Vagina (tissue), 2 donors: ENCODE measurements around the gene SETD1A. TPM values are rescaled to one million over a fixed set of nuclear protein-coding genes. Genes with fewer than 3 reads are reported as not detected.

Experiments
- DNase-seq, 2 donors: peaks; one replicate each; pipeline ENCODE4 v3.0.0-alpha.2; 2017; ENCODE audit errors: extremely low spot score in 2 of 2
- H3K27ac ChIP-seq: fragments of 200-600 bp; sonication (generic); one replicate; pipeline ENCODE4 v1.5.1; 2019
- H3K27me3 ChIP-seq: fragments of 200-600 bp; sonication (generic); one replicate; pipeline ENCODE4 v1.5.1; 2019
- H3K36me3 ChIP-seq, 2 donors: fragments of 200-600 bp; sonication (generic); one replicate each; pipeline ENCODE4 v1.5.1; 2017 to 2019
- H3K4me1 ChIP-seq: fragments of 200-600 bp; sonication (generic); one replicate; pipeline ENCODE4 v1.5.1; 2019
- H3K4me3 ChIP-seq, 2 donors: fragments of 200-600 bp; sonication (generic); 1 replicate in 1 of 2; 2 replicates in 1 of 2; pipeline ENCODE4 v1.5.1; 2016 to 2019
- H3K9me3 ChIP-seq: fragments of 200-600 bp; sonication (generic); one replicate; pipeline ENCODE4 v1.5.1; 2019
- CTCF ChIP-seq, 3 experiments: fragments of 450-650 bp in 2 of 3; fragments of 200-600 bp in 1 of 3; sonication (generic) in 1 of 3; IDR thresholded peaks; one replicate each; pipeline ENCODE4 v1.5.1; 2017 to 2019; ENCODE audit warnings: antibody characterized with exemption in 3 of 3, mild to moderate bottlenecking in 2 of 3, moderate library complexity in 2 of 3
- POLR2A ChIP-seq, 2 donors: fragments of 450-650 bp; IDR thresholded peaks; one replicate each; pipeline ENCODE4 v1.6.1; 2017; ENCODE audit warnings: antibody characterized with exemption in 2 of 2, mild to moderate bottlenecking in 2 of 2, moderate library complexity in 2 of 2
- POLR2AphosphoS5 ChIP-seq, 2 donors: sonication (generic); formaldehyde crosslinking; IDR thresholded peaks; one replicate each; pipeline ENCODE4 v1.9.0; 2017; ENCODE audit warnings: antibody characterized with exemption in 2 of 2, mild to moderate bottlenecking in 2 of 2, low read depth in 1 of 2; ENCODE audit not compliant: insufficient read depth in 1 of 2
- intact Hi-C: fragments of 100-400 bp; cut with DNase I; formaldehyde crosslinking; loops from one replicate; pipeline ENCODE4 v1.15.1; 2023
- total RNA-seq: library from RNA; depleted of rRNA; stranded (reverse); fragments of >200 nt; gene quantifications from one replicate; pipeline ENCODE4 v1.2.3, GENCODE V29; 2016

SETD1A gene
- total RNA-seq, 1 donor from 2014 or later, result 10.6 TPM

- intact Hi-C loops, result loop anchor here (5.0 kb wide), 1 partner anchor 81 kb away; no protein-coding TSS in a partner anchor
- peaks cover 38% of the 10 kb centered on the region for H3K4me1 ChIP-seq
- no peak for DNase-seq
Measured at GRCh38 chr16:30923554-30924075, 33.9 kb upstream of the SETD1A start, which contains the start of gene FBXL19. Gene FBXL19, plus strand, starts transcription at chr16:30923572. Its CDS starts 2,183 bp downstream, at chr16:30925755.

DNA sequence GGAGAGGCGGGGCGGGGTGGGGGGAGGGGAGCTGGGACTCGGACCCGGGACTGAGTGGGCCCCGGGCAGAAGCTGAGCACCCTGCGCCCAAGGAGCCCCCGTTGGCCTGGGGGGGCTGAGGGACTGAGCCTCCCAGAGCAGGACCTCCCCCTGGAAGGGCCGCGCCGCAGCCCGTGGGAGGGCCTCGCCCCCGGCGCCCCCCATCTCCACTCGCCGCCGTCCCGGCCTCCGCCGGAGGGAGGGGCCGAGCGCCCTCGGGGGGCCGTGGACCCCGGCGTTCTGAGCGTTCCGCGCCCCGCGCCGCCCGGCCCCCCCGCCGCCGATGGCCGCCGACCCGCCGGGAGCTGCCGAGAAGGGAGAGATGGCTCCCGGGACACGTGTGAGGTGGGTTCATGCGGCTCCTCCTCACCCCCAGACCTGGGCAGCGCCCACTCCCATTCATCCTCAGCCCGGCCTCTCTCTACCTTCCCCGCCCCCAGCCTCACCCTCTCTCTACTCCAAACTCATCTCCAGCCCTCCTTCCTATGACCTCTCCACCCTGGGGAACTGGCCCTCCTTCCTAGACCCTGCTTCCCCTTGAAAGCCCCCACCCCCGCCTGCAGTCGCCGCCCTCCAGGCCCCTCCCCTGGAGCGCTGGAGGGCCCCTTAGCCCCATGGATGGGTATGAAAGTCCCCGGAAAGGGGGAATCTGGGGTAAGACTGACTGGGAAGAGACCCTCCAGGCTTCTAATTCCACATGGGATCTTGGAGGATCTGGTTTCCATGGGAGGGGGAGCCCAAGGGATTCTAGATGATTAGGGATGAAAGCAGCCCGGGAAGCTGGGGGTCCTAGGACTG, 33.3 kb upstream of the SETD1A start:
- peak overlapping the region; percentile 98 for H3K27ac ChIP-seq
- peaks cover 38% of the 10 kb centered on the region for H3K4me1 ChIP-seq
- no peaks in the 10 kb centered on the region for H3K9me3 ChIP-seq
- no peak for DNase-seq
- intact Hi-C loops, result loop anchor here (5.0 kb wide), 1 partner anchor 82 kb away; no protein-coding TSS in a partner anchor
- no peaks in the 10 kb centered on the region for H3K36me3 ChIP-seq
- no peaks in the 10 kb centered on the region for H3K27me3 ChIP-seq
- TF ChIP-seq POLR2AphosphoS5 (IDR thresholded peaks at IDR 0.05; ENCODE audit: insufficient read depth in 1 of 2, low read depth in 1 of 2), result no peak
- TF ChIP-seq POLR2A (IDR thresholded peaks at IDR 0.05), result no peak
- no peak for TF ChIP-seq CTCF (IDR thresholded peaks at IDR 0.05)
- H3K4me3 ChIP-seq, result peak overlapping the region; percentile 82 to 92

More at GRCh38 chr16:30923554-30924075, 33.9 kb upstream of the SETD1A start, which contains the start of gene FBXL19:
- peak within 1 kb of the TSS; percentile 98 for H3K27ac ChIP-seq
- no peaks in the 10 kb centered on the region for H3K36me3 ChIP-seq
- no peaks in the 10 kb centered on the region for H3K9me3 ChIP-seq
- H3K27me3 ChIP-seq, result no peaks in the 10 kb centered on the region
- TF ChIP-seq POLR2A (IDR thresholded peaks at IDR 0.05) (peak in 1 of 2 donors; percentile 31), CTCF (IDR thresholded peaks at IDR 0.05) (no peak)
- H3K4me3 ChIP-seq, result peak within 1 kb of the TSS; percentile 82 to 92

DNA sequence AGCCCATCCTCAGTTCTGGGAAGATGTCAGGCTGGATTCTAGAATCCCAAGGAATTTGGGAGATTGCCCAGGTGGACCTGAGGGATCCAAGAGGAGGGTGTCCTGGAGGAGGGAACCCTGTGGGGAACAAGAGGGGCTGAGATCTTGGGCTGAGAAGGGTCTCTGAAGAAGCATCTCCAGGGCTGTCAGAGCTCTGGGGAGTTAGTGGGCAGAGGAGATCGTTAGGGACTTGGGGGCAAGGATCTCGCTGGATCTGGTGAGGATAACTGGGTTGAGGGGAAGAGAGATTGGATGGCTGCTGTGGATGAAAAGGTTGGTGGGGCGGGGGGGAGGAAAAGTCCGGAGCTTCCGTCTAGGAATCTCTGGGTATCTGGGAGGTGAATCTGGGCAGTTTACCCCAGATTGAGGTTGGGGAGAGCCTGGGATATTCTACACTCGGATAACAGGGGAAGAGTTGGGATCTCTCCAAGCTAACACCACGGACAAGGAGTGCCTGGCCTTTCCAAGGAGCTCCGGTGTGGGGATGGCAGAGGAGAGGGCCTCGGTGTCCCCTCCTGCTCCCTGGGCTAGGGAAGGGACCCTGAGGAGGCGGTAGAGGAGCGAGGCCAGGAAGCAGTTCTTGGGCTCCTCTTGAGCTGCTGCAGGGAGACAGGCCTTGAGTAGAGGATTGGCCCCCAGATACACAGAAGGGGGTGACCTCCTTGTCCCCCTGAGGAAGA, 32.5 kb upstream of the SETD1A start:
- intact Hi-C loops, result loop anchor here (5.0 kb wide), 1 partner anchor 83 kb away; no protein-coding TSS in a partner anchor
- TF ChIP-seq POLR2A (IDR thresholded peaks at IDR 0.05) (no peak), POLR2AphosphoS5 (IDR thresholded peaks at IDR 0.05; ENCODE audit: insufficient read depth in 1 of 2, low read depth in 1 of 2) (no peak), CTCF (IDR thresholded peaks at IDR 0.05) (no peak)
- DNase-seq, result no peak
- peaks cover 0 to 2% of the 10 kb centered on the region in 2 donors for H3K36me3 ChIP-seq
- peak overlapping the region; percentile 98 for H3K27ac ChIP-seq
- peak overlapping the region; percentile 82 to 92 for H3K4me3 ChIP-seq
- peaks cover 38% of the 10 kb centered on the region for H3K4me1 ChIP-seq
- H3K27me3 ChIP-seq, result no peaks in the 10 kb centered on the region
- H3K9me3 ChIP-seq, result no peaks in the 10 kb centered on the region

- no peak overlapping the region for H3K4me3 ChIP-seq
- H3K36me3 ChIP-seq, result peaks cover 0 to 7% of the 10 kb centered on the region in 2 donors
- no peaks in the 10 kb centered on the region for H3K27me3 ChIP-seq
- DNase-seq, result no peak
- H3K27ac ChIP-seq, result no peak overlapping the region
- intact Hi-C loops, result no loop called here
- H3K9me3 ChIP-seq, result no peaks in the 10 kb centered on the region
- TF ChIP-seq POLR2A (IDR thresholded peaks at IDR 0.05), result no peak
- no peak for TF ChIP-seq POLR2AphosphoS5 (IDR thresholded peaks at IDR 0.05; ENCODE audit: insufficient read depth in 1 of 2, low read depth in 1 of 2)
- TF ChIP-seq CTCF (IDR thresholded peaks at IDR 0.05), result no peak
- peaks cover 38% of the 10 kb centered on the region for H3K4me1 ChIP-seq
Measured at GRCh38 chr16:30925632-30925987, 31.9 kb upstream of the SETD1A start.
